ENCODE measurements around the gene NAT16.
"Not testable (repeated sequence)": the region's sequence is repeated elsewhere in the genome, so short reads cannot be mapped to it uniquely, and the experiment has no call there.

NAT16 gene

DNA sequence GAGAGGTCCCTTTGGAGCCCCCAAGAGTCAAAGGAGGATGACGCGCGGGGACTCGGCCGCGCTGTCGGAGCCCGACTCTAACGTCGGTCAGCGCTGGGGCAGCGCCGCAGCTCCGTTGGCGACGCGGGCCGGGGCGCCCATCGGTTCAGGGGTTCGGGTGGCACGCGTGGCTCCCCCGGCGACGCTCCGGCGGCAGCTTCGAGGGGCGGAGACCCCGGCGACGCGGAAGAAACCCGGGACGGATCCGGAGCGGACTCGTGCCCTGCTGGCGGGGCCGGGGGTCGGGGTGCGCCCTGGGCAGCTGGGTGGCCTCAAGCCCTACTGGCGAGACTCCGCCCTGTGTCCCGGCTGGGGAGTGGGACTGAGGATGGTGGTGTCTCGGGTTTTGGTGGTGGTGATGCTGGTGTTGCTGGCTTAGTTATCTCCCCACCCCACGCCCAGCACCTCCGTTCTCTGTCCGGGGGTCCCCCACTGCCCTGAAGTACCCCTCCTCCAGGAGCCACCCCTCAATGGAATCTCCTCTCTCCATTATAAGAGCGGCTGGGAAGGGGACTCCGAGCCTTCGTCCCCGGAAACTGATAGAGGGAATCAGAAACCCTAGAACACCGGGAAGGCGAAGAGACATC is at the start of gene NAT16:
Gene NAT16, minus strand, starts transcription at position 164 of the 626 bp plus-strand sequence. CDS start 5,486 bp downstream, outside the sequence.
- no peak for DNase-seq (ENCODE audit: low read depth in 2 of 2)

DNA sequence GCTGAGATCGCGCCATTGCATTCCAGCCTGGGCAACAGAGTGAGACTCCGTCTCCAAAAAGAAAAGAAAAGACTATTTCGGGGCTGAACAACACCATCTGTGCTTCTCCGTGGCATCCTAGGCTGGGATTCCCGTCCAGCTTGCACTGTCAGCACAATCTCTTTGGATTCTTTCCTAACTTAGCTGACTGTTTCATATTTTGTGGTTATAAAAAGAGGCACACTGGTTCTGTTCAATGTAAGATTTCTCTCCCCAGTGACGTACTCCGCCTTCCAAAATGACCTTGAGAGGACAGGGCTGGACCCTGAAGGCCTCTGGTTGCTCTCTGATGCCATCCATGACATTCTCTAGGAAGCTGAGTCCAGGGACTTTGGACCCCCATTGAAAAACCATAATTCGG is 46.6 kb upstream of the NAT16 start:
- DNase-seq (ENCODE audit: low read depth in 2 of 2), result no peak

DNA sequence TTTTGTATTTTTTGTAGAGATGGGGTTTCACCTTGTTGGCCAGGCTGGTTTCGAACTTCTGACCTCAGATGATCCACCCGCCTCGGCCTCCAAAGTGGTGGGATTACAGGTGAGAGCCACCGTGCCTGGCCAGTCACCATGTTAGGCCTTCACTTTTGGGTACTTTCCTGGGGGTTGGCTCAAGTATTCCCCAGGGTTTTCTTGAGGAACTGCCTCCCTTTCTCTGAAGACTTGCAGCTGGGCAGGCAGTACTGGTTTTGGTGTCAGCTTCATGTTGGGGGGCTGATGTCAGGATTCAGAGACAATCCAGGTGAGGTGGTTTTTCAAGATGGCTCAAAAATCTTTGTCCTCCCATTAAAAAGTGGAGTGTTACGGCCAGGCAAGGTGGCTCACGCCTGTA is 45.6 kb upstream of the NAT16 start:
- DNase-seq (ENCODE audit: low read depth in 2 of 2), result no peak

DNA sequence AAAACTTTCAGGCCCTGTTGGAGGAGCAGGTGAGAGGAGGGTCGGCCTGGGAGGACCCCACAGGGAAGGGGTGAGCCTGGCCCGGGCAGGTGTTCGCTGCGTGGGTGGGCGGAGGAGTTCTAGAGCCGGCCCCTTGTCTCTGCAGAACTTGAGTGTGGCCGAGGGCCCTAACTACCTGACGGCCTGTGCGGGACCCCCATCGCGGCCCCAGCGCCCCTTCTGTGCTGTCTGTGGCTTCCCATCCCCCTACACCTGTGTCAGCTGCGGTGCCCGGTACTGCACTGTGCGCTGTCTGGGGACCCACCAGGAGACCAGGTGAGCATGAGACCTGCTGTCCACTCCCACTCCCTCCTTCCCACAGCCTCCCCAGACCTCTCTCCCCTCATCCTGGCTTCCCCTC is 43.4 kb upstream of the NAT16 start:
- DNase-seq (ENCODE audit: low read depth in 2 of 2), result no peak

DNA sequence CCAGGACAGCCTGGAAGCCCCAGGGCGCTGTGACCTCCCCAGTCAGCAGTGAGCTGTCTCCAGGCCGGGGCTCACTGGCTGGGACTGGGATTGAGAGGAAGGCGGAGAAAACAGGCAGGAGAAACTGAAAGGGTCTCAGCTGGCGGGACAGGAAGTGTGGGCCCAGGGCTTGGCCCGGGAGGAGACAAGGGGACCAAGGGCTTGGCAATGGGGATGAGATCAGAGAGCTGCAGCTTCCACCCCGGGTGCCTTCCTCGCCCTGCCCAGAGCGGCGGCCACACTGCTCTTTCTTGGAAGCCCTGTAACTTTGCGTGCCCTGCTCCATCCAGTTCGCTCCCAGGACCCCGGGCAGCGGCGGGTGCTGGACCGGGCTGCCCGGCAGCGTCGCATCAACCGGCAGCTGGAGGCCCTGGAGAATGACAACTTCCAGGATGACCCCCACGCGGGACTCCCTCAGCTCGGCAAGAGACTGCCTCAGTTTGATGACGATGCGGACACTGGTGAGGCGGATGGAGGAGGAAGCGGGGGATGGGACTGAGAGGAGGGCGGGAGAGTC is 42.3 kb upstream of the NAT16 start:
- no peak for DNase-seq (ENCODE audit: low read depth in 2 of 2)

GRCh38 chr7:101220295-101220694 is 40.2 kb upstream of the NAT16 start:
- no peak for DNase-seq (ENCODE audit: low read depth in 2 of 2)

DNA sequence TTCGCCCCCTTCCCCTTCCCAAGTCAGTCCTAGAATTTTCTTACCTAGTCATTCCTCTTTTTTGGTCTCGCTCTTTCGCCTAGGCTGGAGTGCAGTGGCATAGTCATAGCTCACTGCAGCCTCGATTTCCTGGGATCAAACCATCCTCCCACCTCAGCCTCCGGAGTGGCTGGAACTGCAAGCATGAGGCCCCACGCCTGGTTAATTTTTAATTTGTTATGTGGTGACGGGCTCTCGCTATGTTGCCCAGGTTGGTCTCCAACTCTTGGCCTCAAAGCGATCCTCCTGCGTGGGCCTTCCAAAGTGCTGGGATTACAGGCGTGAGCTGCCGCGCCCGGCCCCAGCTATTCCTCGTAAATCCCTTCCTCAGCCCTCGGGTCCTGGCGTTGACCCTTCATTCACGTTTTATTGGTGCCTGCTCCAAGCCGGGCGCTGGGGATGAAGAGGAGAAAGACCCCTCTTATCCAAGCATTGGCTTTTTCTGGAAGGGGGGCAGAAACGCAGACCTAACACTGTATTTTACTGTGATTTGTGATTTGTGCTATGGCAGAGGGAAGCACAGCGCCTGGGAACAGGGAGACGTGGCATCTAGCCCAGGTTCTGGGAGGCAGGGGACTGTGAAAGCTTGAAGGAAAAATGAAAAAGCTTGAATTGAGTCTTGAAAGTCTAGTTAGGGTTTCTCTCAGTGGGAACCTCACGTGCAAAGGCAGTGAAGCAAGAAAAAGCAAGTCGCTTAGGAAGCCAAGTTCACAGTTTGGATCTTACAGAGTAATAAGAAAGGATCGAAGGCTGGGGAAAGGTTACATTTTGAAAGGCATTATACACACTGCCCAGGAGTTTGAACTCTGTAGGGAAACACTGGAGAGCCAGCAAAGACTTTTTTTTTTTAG is 38.4 kb upstream of the NAT16 start:
- no peak for DNase-seq (ENCODE audit: low read depth in 2 of 2)

- peak; percentile 87 to 91 for DNase-seq (ENCODE audit: low read depth in 2 of 2)
Measured at GRCh38 chr7:101217388-101218235, 37.5 kb upstream of the NAT16 start, which contains the start of the genes PLOD3 and ZNHIT1. Gene PLOD3 (minus strand): TSS chr7:101217581. CDS start chr7:101217274, 307 bp downstream. Gene ZNHIT1 (plus strand): TSS chr7:101218165. CDS start chr7:101218196, 31 bp downstream.

GRCh38 chr7:101216860-101217387 is 36.8 kb upstream of the NAT16 start:
- DNase-seq (ENCODE audit: low read depth in 2 of 2), result no peak

DNA sequence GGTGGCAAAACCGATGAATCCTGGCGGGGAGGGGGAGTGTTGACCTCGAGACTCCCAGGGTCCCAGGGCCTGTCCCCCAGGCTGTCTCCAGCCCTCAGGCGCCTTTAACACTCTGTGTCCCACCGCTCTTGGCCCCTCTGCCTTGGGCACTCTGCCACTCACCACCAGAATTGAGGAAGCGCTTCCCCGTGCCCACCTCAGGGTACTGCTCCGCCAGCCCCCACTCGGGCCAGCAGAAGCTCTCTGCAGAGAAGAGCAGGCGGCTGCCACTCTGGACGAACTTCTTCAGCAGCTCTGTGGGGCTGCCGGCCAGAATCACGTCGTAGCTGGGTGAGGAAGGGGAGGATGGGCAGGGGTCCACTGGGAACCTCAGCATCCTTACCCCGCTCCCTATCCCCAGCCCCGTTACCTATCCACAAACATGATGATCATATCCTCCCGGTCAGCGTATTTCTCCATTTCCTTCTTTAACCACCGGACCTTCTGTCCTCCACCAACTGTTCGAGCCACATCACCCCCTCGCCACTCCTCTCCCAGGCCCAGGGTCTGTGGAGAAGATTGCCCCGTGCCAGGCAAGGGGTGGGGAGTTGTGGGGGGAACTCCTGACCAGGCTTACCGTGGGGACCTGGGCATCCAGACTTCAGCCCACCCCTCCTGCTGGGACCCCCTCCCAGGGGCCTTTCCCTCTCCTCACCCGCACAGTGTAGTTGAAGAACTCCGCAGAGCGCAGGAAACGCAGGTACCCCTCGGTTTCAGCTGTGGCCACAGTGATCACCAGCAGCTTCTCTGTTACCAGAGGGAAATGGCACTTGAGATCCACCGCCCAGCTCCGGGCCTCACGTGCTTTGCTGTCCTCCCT is 36.1 kb upstream of the NAT16 start:
- DNase-seq (ENCODE audit: low read depth in 2 of 2), result no peak

GRCh38 chr7:101212014-101212413 is 31.9 kb upstream of the NAT16 start:
- no peak for DNase-seq (ENCODE audit: low read depth in 2 of 2)

DNA sequence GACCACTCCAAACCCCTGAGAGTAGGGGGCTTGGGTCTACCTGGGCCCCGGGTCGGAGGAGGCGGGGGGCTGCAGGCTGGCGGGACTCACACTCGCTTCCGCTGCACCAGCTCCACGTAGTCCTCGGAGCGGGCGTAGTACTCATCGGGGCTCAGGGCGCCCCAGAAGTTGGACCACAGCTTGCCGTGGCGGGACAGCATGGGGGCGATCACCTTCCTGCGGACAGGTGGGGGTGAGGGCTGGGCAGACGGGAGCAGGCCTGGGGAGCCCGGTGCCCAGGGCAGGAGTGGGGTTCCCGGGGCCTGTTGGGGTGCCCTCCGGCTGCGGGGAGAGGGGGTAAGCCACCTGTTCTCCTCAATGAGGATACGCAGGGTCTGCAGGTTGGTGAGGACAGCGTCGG is 31.4 kb upstream of the NAT16 start:
- DNase-seq (ENCODE audit: low read depth in 2 of 2), result no peak

- DNase-seq (ENCODE audit: low read depth in 2 of 2), result no peak
Measured at GRCh38 chr7:101210143-101210542, 30.1 kb upstream of the NAT16 start.

- no peak for DNase-seq (ENCODE audit: low read depth in 2 of 2)
Measured at GRCh38 chr7:101208794-101209193, 28.7 kb upstream of the NAT16 start.

DNA sequence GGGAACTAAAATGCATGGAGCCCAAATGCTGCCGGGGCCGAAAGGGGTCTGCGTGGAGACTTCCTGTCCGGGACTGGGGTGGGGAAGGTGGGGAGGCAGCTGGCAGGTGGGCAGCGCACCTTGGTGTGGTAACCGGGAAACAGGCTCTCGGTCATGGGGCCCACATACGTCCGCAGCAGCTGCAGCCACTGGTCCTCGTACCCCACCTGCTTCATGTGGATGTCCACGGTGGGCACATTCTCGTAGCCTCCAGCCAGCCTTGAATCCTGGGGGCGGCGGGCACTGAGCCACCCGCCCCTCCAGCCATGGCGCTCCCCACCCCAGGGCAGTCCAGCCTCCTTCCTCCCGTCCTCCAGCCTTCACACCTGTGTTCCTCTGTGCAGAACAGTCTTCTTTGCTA is 27.4 kb upstream of the NAT16 start:
- DNase-seq (ENCODE audit: low read depth in 2 of 2), result no peak

DNA sequence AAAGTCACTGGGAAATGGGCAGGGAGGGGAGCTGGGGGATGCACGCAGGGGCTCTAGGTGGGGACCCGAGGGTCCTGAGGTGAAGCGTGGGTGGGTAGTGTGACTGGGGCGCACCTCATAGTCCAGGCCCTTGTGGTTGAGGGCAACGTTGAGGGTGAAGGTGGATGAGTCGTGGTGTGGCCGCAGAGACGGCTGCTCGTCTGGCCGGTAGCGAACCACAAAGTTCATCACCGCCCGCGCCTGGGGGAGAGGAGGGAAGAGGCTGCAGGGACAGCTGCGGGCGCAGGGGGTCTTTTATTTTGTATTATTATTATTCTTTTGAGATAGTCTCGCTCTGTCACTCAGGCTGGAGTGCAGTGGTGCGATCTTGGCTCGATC is 26.6 kb upstream of the NAT16 start:
- no peak for DNase-seq (ENCODE audit: low read depth in 2 of 2)

DNA sequence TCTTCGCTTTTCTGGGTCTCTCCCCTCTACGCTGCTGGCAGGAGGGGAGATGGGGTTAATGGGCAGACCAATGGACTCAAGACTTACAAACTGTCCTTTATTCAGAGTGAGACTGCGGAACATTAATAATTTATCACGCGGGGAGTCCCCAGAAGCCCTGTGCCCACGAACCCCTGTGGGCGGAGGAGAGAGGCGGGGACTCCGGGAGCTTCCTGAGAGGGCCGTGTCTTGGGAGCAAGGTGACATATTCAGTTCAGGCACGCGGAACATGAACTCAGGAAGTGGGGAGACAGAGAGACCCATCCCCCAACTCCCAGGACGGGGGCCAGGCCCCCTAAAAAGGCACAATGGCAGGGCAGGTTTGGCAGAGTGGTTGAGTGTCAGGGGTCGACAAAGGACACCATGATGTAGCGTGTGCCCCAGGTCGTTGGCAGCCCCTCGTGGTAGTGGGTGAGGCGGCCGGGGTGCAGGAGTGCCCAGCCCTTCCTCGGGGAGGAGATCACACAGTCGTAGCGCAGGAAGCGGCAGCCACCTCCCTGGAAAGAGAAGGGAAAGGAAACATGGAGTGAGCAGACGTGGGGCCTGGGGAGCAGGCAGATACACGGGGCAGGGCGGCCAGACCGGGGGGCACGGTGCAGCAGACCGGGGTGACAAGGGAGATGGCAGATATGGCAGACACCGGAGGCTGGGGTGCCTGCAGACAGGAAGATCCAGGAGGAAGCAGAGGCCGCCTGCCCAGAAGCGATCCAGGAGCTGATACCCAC is 26.0 kb upstream of the NAT16 start:
- no peak for DNase-seq (ENCODE audit: low read depth in 2 of 2)

DNA sequence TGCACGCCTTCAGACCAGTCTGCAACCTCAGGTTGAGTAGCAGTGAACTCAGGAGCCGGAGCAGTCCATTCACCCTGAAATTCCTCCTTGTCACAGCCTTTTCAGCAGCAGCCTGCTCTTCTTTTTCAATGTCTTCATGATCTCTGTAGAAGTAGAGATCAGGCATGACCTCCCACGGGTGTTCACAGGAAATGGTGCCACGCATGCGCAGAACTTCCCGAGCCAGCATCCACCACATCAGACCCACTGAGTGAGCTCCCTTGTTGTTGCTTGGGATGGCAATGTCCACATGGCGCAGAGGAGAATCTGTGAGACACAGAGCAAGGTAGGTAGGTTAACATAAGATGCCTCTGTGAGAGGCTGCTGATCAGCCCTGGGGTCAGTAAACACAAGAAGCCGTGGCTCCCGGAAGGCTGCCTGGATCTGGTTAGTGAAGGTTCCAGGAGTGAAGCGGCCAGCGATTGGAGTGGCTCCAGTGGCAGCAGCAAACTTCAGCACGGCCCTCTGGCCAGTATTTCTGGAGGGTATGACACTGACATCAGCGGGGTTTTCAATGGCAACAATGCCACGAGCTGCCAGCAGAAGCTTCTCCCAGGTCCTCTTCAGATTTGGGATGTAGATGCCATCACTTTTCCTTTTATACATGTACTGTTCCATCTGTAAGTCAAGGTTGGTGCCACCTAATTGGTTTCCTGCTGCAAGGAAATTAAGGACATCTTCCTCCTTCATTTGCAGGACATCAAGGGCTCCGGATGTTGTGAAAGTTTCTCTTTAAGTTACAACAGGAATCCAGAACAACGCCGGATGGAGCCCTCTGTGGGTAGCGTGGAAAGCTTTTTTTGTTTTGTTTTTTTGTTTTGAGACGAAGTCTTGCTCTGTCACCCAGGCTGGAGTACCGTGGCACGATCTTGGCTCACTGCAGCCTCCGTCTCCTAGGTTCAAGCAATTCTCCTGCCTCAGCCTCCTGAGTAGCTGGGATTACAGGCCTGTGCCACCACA is 23.9 kb upstream of the NAT16 start:
- DNase-seq (ENCODE audit: low read depth in 2 of 2), result not testable (repeated sequence)

GRCh38 chr7:101202603-101202918 is 22.5 kb upstream of the NAT16 start:
- DNase-seq (ENCODE audit: low read depth in 2 of 2), result no peak
